Measurements from ENCODE around the gene WFDC2.

DNA sequence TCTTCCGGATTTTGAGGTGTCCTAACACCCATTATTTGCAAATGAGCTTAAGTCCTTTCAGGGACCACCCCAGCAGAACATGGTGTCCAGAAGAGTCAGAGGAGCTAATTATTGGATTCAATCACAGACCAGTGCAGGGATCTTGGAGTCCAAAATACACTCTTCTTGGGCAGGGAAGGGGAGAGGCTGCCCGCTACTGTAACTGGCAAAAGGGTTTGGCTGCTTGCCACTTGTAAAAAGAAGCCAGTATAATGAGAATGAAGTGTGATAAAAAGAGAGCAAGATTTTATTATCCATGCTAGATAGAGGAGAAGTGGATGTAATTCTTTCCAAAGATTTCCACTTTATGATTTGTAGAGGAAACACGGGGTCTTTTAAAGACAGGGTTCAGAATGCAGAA, 26.6 kb downstream of the WFDC2 start:
- TF ChIP-seq, protein P1, sequence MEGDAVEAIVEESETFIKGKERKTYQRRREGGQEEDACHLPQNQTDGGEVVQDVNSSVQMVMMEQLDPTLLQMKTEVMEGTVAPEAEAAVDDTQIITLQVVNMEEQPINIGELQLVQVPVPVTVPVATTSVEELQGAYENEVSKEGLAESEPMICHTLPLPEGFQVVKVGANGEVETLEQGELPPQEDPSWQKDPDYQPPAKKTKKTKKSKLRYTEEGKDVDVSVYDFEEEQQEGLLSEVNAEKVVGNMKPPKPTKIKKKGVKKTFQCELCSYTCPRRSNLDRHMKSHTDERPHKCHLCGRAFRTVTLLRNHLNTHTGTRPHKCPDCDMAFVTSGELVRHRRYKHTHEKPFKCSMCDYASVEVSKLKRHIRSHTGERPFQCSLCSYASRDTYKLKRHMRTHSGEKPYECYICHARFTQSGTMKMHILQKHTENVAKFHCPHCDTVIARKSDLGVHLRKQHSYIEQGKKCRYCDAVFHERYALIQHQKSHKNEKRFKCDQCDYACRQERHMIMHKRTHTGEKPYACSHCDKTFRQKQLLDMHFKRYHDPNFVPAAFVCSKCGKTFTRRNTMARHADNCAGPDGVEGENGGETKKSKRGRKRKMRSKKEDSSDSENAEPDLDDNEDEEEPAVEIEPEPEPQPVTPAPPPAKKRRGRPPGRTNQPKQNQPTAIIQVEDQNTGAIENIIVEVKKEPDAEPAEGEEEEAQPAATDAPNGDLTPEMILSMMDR (IDR thresholded peaks at IDR 0.05; ENCODE audit: low read length) = no peak
- no peak for TF ChIP-seq EZH2 (optimal IDR thresholded peaks at IDR 0.05; ENCODE audit: low read depth, low read length)
- no peak for TF ChIP-seq EZH2phosphoT487 (IDR thresholded peaks at IDR 0.05; ENCODE audit: low read length)

Data from MM.1S (cell line).